PFSK-1 (cell line): Measurements from ENCODE around the gene GAS5.

Source experiments
- FOXP2 ChIP-seq: optimal IDR thresholded peaks from 2 replicates; pipeline ENCODE3; 2011; ENCODE audit warnings: borderline replicate concordance, control low read depth, inconsistent platforms; ENCODE audit not compliant: insufficient read depth; ENCODE audit errors: extremely low read length, extremely low read depth
- POLR2AphosphoS5 ChIP-seq: IDR thresholded peaks from 2 replicates; pipeline ENCODE4 v1.6.1; 2012; ENCODE audit warnings: low read depth, mild to moderate bottlenecking, control low read depth, low read length, moderate library complexity
- SIN3A ChIP-seq: IDR thresholded peaks from 2 replicates; pipeline ENCODE4 v1.6.1; 2012; ENCODE audit warnings: mild to moderate bottlenecking, low read length, moderate library complexity, borderline replicate concordance; ENCODE audit not compliant: insufficient read depth
- TAF1 ChIP-seq: IDR thresholded peaks from 2 replicates; pipeline ENCODE4 v1.6.1; 2012; ENCODE audit warnings: low read length, control low read depth, borderline replicate concordance; ENCODE audit not compliant: insufficient read depth
- TF ChIP-seq, protein P1 (sequence below), 2 experiments: IDR thresholded peaks; 2 replicates each; pipeline versions ENCODE4 v1.6.1 to v1.8.0; 2011 to 2012; ENCODE audit warnings: low read depth in 2 of 2, low read length in 2 of 2, control low read depth in 1 of 2, inconsistent platforms in 1 of 2, mild to moderate bottlenecking in 1 of 2, moderate library complexity in 1 of 2; ENCODE audit not compliant: insufficient read depth in 1 of 2

GAS5 gene

DNA sequence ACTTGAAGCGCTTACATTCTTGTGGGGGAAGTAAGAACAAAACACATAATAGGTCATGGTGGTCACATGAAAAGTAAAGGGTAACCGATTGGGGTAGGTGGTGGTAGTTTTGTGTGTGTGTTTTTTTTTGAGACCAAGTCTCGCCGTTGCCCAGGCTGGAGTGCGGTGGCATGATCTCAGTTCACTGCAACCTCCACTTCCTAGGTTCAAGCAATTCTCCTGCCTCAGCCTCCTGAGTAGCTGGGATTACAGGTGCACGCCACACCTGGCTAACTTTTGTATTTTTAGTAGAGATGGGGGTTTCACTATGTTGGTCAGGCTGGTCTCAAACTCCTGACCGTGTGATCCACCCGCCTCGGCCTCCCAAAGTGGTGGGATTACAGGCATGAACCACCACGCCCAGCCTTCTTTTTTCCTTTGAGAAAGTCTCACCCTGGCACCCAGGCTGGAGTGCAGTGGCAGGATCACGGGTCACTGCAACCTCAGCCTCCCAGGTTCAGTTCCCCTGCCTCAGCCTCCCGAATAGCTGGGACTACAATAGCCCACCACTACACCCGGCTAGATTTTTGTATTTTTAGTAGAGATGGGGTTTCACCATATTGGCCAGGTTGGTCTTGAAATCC is 5.5 kb downstream of the GAS5 start:
- TF ChIP-seq SIN3A (peak; percentile 66; the same call in 1 of the 2 replicates), POLR2AphosphoS5 (peak; percentile 67)

DNA sequence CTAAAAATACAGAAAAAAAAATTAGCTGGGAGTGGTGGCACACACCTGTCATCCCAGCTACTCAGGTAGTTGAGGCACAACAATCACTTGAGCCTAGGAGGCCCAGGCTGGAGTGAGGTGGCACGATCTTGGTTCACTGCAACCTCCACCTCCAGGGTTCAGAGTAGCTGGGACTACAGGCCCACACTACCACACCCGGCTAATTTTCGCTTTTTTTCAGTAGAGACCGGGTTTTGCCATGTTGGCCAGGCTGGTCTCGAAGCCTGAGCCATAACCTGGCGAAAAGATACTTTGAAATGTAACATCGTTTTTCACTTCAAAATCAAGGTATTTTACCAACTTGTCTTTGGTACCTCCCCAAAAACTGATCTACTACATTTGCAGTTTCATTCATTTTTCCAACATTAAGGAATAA is 6.1 kb downstream of the GAS5 start:
- TF ChIP-seq, protein P1, sequence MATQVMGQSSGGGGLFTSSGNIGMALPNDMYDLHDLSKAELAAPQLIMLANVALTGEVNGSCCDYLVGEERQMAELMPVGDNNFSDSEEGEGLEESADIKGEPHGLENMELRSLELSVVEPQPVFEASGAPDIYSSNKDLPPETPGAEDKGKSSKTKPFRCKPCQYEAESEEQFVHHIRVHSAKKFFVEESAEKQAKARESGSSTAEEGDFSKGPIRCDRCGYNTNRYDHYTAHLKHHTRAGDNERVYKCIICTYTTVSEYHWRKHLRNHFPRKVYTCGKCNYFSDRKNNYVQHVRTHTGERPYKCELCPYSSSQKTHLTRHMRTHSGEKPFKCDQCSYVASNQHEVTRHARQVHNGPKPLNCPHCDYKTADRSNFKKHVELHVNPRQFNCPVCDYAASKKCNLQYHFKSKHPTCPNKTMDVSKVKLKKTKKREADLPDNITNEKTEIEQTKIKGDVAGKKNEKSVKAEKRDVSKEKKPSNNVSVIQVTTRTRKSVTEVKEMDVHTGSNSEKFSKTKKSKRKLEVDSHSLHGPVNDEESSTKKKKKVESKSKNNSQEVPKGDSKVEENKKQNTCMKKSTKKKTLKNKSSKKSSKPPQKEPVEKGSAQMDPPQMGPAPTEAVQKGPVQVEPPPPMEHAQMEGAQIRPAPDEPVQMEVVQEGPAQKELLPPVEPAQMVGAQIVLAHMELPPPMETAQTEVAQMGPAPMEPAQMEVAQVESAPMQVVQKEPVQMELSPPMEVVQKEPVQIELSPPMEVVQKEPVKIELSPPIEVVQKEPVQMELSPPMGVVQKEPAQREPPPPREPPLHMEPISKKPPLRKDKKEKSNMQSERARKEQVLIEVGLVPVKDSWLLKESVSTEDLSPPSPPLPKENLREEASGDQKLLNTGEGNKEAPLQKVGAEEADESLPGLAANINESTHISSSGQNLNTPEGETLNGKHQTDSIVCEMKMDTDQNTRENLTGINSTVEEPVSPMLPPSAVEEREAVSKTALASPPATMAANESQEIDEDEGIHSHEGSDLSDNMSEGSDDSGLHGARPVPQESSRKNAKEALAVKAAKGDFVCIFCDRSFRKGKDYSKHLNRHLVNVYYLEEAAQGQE (IDR thresholded peaks at IDR 0.05; ENCODE audit: insufficient read depth in 1 of 2, low read depth in 2 of 2, low read length in 2 of 2): no peak
- peak; percentile 76 for TF ChIP-seq POLR2AphosphoS5

DNA sequence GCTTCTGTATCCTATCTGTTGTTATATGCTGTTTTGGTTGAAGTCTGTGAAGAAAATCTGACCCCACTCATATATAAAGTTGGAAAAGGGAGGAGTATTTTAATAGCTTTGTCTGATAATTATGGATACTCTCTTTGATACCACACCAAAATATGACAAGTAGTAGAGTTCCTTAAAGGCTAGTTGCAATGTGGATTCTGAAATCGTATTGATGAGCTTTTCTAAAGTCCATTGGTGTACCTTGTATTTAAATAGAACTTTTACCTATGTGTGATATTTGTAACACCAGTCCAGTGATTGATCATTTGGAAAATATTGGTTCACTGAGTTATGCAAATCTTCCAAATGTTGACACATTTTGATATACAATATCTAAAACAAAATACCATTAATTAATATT is 7.7 kb downstream of the GAS5 start:
- TF ChIP-seq SIN3A: no peak
- TF ChIP-seq FOXP2: no peak
- TF ChIP-seq, protein P1 (IDR thresholded peaks at IDR 0.05; ENCODE audit: insufficient read depth in 1 of 2, low read depth in 2 of 2, low read length in 2 of 2): no peak
- no peak for TF ChIP-seq POLR2AphosphoS5
- no peak for TF ChIP-seq TAF1

DNA sequence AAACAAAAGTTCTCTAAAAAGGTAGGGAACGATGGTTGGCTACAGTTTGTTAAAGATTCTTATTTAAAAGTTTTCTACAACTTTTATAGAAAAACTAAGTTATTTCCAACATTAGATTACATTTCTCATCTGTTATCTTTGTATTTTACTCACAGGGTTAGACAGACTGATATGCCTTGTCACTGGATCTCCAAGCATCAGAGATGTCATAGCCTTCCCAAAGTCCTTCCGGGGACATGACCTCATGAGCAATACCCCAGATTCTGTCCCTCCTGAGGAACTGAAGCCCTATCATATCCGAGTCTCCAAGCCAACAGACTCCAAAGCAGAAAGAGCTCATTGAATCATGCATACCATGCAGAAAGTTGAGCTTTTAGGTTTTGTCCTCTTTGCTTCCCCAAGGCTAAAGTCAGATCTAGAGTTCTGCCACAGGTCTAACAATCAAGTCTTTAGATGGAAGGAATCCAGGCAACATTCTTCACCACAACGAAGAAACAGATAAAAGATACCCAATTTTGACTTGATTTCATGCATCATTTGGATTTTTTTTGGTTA is 10.3 kb downstream of the GAS5 start:
- TF ChIP-seq FOXP2: no peak
- TF ChIP-seq SIN3A: no peak
- no peak for TF ChIP-seq POLR2AphosphoS5
- no peak for TF ChIP-seq TAF1
- TF ChIP-seq, protein P1 (IDR thresholded peaks at IDR 0.05; ENCODE audit: insufficient read depth in 1 of 2, low read depth in 2 of 2, low read length in 2 of 2): no peak

DNA sequence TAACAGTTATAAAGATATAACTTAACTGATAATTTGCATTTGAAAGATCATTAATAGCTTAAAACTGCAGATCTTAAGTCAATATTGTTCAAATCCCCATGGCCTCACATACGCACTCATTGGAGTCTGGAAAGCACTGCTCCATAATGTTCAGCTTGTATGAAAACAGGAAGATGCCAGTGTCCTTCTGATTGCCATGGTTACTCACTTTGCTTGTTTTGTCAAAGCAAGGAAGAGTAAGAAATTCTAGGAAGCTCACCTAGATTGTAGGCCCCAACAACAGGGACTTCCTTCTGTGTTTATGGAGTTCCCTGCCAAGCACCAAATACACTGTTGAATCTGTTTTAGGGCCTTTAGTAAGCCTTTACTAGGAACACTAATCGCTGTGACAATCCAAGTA is 10.9 kb downstream of the GAS5 start:
- TF ChIP-seq SIN3A: no peak
- TF ChIP-seq, protein P1 (IDR thresholded peaks at IDR 0.05; ENCODE audit: insufficient read depth in 1 of 2, low read depth in 2 of 2, low read length in 2 of 2): no peak
- 0 out of 2 replicates have a peak, but pooled peaks have one; percentile 33 for TF ChIP-seq POLR2AphosphoS5
